H1 (cell line): ENCODE measurements around the gene EPB41L1. TPM values are rescaled to one million over a fixed set of nuclear protein-coding genes. Genes with fewer than 3 reads are reported as not detected.

Experiments used
- BACH1 ChIP-seq: IDR thresholded peaks from 2 replicates; pipeline ENCODE4 v1.6.1; 2012; ENCODE audit warnings: low read length, improper control_type of control experiment
- CHD2 ChIP-seq: IDR thresholded peaks from 2 replicates; pipeline ENCODE4 v1.6.1; 2012; ENCODE audit warnings: low read length, improper control_type of control experiment
- GABPA ChIP-seq: IDR thresholded peaks from 2 replicates; pipeline ENCODE4 v1.6.1; 2011; ENCODE audit warnings: mild to moderate bottlenecking, low read length, moderate library complexity, borderline replicate concordance; ENCODE audit not compliant: insufficient read depth
- NANOG ChIP-seq: IDR thresholded peaks from 2 replicates; pipeline ENCODE4 v1.6.1; 2011; ENCODE audit warnings: low read length, low read depth, mild to moderate bottlenecking, inconsistent platforms; ENCODE audit not compliant: insufficient read depth, poor library complexity, severe bottlenecking
- RFX5 ChIP-seq: IDR thresholded peaks from 2 replicates; pipeline ENCODE4 v1.6.1; 2011; ENCODE audit warnings: low read depth, low read length, improper control_type of control experiment, borderline replicate concordance
- RXRA ChIP-seq: IDR thresholded peaks from 2 replicates; pipeline ENCODE4 v1.6.1; 2011; ENCODE audit warnings: low read depth, mild to moderate bottlenecking, low read length, moderate library complexity; ENCODE audit not compliant: insufficient read depth
- TCF12 ChIP-seq: IDR thresholded peaks from 2 replicates; pipeline ENCODE4 v1.6.1; 2011; ENCODE audit warnings: low read depth, mild to moderate bottlenecking, low read length
- YY1 ChIP-seq: IDR thresholded peaks from 2 replicates; pipeline ENCODE4 v1.6.1; 2011; ENCODE audit warnings: low read depth, mild to moderate bottlenecking, low read length
- polyA plus RNA-seq, 7 experiments: library from polyadenylated mRNA; depleted of rRNA in 3 of 7; stranded (reverse) in 5 of 7; unstranded in 2 of 7; fragments of >200 nt in 5 of 7; fragments of 200-250 nt in 2 of 7; gene quantifications; 1 replicate in 5 of 7; 2 replicates in 1 of 7; 4 replicates in 1 of 7; pipeline versions ENCODE4 v1.2.1 to v1.2.3, GENCODE V29; 2011 to 2013; ENCODE audit warnings: missing spikeins in 2 of 7, mixed read lengths in 2 of 7
- total RNA-seq: library from RNA; stranded (reverse); fragmentation: NEBNext Ultra II Directional; extraction: Animal tissue kit (Norgen Biotek cat#: 25700); gene quantifications from 2 replicates; pipeline ENCODE4 v1.2.1, GENCODE V29; 2021
- TF ChIP-seq, protein P1 (sequence below): IDR thresholded peaks from 2 replicates; pipeline ENCODE4 v1.6.1; 2012; ENCODE audit warnings: inconsistent platforms

EPB41L1 gene
- total and polyA plus RNA-seq, 2 of the 8 experiments (the other 6 are each of a cell fraction or from before 2014, with no cell fraction given): 14.8 to 36.0 TPM

DNA sequence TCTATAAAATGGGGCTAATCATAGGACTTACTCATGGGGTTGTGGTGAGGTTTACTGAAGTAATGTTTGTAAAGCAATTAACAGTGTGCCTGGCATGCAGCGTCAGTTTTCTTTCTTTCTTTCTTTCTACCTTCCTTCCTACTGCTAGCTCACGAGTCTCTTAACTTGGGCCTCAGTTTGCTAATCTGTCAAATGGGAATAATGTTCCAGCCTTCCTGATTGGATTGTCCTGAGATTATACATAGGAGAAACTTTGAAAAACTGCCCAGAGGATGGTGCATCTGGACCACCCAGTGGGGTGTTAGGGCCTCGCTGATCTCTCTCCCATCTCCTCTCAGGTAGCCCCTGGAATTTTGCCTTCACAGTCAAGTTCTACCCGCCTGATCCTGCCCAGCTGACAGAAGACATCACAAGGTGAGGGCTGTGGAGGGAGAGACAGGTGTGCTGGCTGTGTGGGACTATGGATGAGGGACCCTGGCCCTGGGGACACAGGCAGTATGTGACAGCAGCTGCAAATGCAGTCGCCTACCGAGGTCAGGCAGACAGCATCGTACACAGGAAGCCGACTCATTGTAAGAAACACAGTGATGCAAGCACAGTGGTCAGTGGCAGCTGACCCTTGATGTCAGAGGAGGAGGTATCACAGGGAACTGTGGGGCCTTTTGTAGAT lies 27.5 kb downstream of the EPB41L1 start (continued):
- TF ChIP-seq YY1 (no peak), GABPA (no peak), BACH1 (no peak), RFX5 (no peak), TCF12 (no peak), CHD2 (no peak), RXRA (no peak), NANOG (no peak)
- TF ChIP-seq, protein P1, sequence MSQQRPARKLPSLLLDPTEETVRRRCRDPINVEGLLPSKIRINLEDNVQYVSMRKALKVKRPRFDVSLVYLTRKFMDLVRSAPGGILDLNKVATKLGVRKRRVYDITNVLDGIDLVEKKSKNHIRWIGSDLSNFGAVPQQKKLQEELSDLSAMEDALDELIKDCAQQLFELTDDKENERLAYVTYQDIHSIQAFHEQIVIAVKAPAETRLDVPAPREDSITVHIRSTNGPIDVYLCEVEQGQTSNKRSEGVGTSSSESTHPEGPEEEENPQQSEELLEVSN: no peak
- TF ChIP-seq, all 59 proteins: peak for 0
